GM12892 (cell line): ENCODE measurements around the gene LBX2.

Source experiments
- POLR2A ChIP-seq: IDR thresholded peaks from 2 replicates; pipeline ENCODE4 v1.6.1; 2011; ENCODE audit warnings: low read depth, low read length, control low read depth
- POLR2AphosphoS5 ChIP-seq: IDR thresholded peaks from 2 replicates; pipeline ENCODE4 v1.6.1; 2011; ENCODE audit warnings: low read depth, low read length, control low read depth
- TAF1 ChIP-seq: IDR thresholded peaks from 2 replicates; pipeline ENCODE4 v1.6.1; 2011; ENCODE audit warnings: low read depth, mild to moderate bottlenecking, control low read depth, low read length, borderline replicate concordance

DNA sequence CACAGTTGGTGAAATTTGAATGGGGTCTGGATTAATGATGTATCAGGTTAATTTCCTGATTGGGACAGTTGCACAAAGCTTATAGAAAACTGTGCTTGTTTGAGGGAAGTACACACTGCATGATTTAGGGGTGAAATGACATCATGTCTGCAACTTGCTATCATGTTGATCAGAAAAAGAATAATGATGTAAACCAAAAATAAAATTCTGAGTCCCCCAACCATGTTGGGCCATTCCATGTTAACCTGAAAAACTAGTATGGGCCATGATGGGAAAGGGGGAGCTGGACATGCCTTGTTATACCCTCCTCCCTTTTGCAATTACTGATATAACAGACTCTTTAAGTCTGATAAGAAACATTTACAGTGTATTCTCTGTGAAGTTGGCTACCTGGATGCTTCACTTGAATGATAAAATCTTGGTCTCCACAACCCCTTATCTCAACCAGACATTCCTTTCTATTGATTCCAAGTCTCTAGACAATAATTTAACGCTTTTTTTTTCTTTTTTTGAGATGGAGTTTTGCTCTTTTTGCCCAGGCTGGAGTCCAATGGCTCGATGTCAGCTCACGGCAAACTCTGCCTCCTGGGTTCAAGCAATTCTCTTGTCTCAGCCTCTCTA is 48.7 kb downstream of the LBX2 start:
- no peak for TF ChIP-seq POLR2AphosphoS5
- no peak for TF ChIP-seq POLR2A
- no peak for TF ChIP-seq TAF1
